WTC11 (cell line): ENCODE results near the gene DCST2. TPM values are rescaled to one million over a fixed set of nuclear protein-coding genes. Genes with fewer than 3 reads are reported as not detected.
A peak's percentile ranks its signal among the peaks of the same experiment; 100 is the strongest.

Source experiments
- CBFB ChIP-seq: sonication (generic); formaldehyde crosslinking; IDR thresholded peaks from 2 replicates; pipeline ENCODE4 v1.8.1; 2022; ENCODE audit warnings: mild to moderate bottlenecking, low read depth, missing genetic modification reagents
- ESRRA ChIP-seq: sonication (generic); formaldehyde crosslinking; IDR thresholded peaks from 2 replicates; pipeline ENCODE4 v1.8.1; 2022; ENCODE audit warnings: mild to moderate bottlenecking, missing genetic modification reagents, borderline replicate concordance
- FOXJ3 ChIP-seq: sonication (generic); formaldehyde crosslinking; IDR thresholded peaks from 2 replicates; pipeline ENCODE4 v1.9.0; 2021; ENCODE audit warnings: missing genetic modification reagents, mild to moderate bottlenecking, borderline replicate concordance
- GABPB1 ChIP-seq: sonication (generic); formaldehyde crosslinking; IDR thresholded peaks from 2 replicates; pipeline ENCODE4 v1.8.1; 2023; ENCODE audit warnings: mild to moderate bottlenecking, missing genetic modification reagents
- HMGA2 ChIP-seq: fragments of 250-450 bp; sonication (Bioruptor Pico); IDR thresholded peaks from 2 replicates; pipeline ENCODE4 v1.4.0; 2021; ENCODE audit warnings: mild to moderate bottlenecking, moderate library complexity
- NFATC4 ChIP-seq: fragments of 250-450 bp; sonication (Bioruptor Pico); IDR thresholded peaks from 2 replicates; pipeline ENCODE4 v1.9.0; 2021; ENCODE audit warnings: mild to moderate bottlenecking
- NR1H2 ChIP-seq: sonication (generic); formaldehyde crosslinking; IDR thresholded peaks from 2 replicates; pipeline ENCODE4 v1.9.0; 2021; ENCODE audit warnings: mild to moderate bottlenecking, moderate library complexity, missing genetic modification reagents
- NR2C2 ChIP-seq: sonication (generic); formaldehyde crosslinking; IDR thresholded peaks from 2 replicates; pipeline ENCODE4 v1.8.0; 2022; ENCODE audit warnings: mild to moderate bottlenecking, missing genetic modification reagents
- SP1 ChIP-seq: sonication (generic); formaldehyde crosslinking; conservative IDR thresholded peaks from 2 replicates; pipeline ENCODE4 v1.8.1; 2022; ENCODE audit warnings: missing genetic modification reagents
- TEAD4 ChIP-seq: sonication (generic); formaldehyde crosslinking; IDR thresholded peaks from 2 replicates; pipeline ENCODE4 v1.8.0; 2022; ENCODE audit warnings: mild to moderate bottlenecking, missing genetic modification reagents
- TP53 ChIP-seq: sonication (generic); formaldehyde crosslinking; IDR thresholded peaks from 2 replicates; pipeline ENCODE4 v1.8.1; 2023; ENCODE audit warnings: mild to moderate bottlenecking, missing genetic modification reagents
- ZNF423 ChIP-seq: fragments of 250-450 bp; sonication (Bioruptor Pico); IDR thresholded peaks from 2 replicates; pipeline ENCODE4 v2.1.2; 2022; ENCODE audit warnings: mild to moderate bottlenecking, moderate library complexity
- total RNA-seq: library from RNA; stranded (reverse); gene quantifications from 3 replicates; pipeline ENCODE4 v1.2.3, GENCODE V29; 2021
- TF ChIP-seq, protein P1 (sequence below): fragments of 250-450 bp; sonication (Bioruptor Pico); conservative IDR thresholded peaks from 2 replicates; pipeline ENCODE4 v1.9.0; 2021; ENCODE audit warnings: mild to moderate bottlenecking
- TF ChIP-seq, protein P2 (sequence below): sonication (generic); formaldehyde crosslinking; IDR thresholded peaks from 2 replicates; pipeline ENCODE4 v1.8.0; 2022; ENCODE audit warnings: mild to moderate bottlenecking, missing genetic modification reagents
- TF ChIP-seq, protein P3 (sequence below): sonication (generic); formaldehyde crosslinking; IDR thresholded peaks from 2 replicates; pipeline ENCODE4 v1.8.1; 2023; ENCODE audit warnings: mild to moderate bottlenecking, missing genetic modification reagents
- TF ChIP-seq, protein P4 (sequence below): fragments of 200-600 bp; IDR thresholded peaks from 2 replicates; pipeline ENCODE4 v1.8.0; 2022; ENCODE audit warnings: antibody characterized with exemption
- TF ChIP-seq, protein P5 (sequence below): sonication (generic); formaldehyde crosslinking; IDR thresholded peaks from 2 replicates; pipeline ENCODE4 v1.8.0; 2022; ENCODE audit warnings: mild to moderate bottlenecking, missing genetic modification reagents
- TF ChIP-seq, protein P6 (sequence below): sonication (generic); formaldehyde crosslinking; IDR thresholded peaks from 2 replicates; pipeline ENCODE4 v1.8.0; 2022; ENCODE audit warnings: mild to moderate bottlenecking, missing genetic modification reagents
- TF ChIP-seq, protein P7 (sequence below): sonication (generic); formaldehyde crosslinking; IDR thresholded peaks from 2 replicates; pipeline ENCODE4 v1.8.1; 2023; ENCODE audit warnings: mild to moderate bottlenecking, missing genetic modification reagents, moderate library complexity
- TF ChIP-seq, protein P8 (sequence below): sonication (generic); formaldehyde crosslinking; IDR thresholded peaks from 2 replicates; pipeline ENCODE4 v1.8.1; 2023; ENCODE audit warnings: mild to moderate bottlenecking, moderate library complexity, missing genetic modification reagents

Gene DCST2
- total RNA-seq, 1 experiment from 2014 or later: 0.83 TPM

DNA sequence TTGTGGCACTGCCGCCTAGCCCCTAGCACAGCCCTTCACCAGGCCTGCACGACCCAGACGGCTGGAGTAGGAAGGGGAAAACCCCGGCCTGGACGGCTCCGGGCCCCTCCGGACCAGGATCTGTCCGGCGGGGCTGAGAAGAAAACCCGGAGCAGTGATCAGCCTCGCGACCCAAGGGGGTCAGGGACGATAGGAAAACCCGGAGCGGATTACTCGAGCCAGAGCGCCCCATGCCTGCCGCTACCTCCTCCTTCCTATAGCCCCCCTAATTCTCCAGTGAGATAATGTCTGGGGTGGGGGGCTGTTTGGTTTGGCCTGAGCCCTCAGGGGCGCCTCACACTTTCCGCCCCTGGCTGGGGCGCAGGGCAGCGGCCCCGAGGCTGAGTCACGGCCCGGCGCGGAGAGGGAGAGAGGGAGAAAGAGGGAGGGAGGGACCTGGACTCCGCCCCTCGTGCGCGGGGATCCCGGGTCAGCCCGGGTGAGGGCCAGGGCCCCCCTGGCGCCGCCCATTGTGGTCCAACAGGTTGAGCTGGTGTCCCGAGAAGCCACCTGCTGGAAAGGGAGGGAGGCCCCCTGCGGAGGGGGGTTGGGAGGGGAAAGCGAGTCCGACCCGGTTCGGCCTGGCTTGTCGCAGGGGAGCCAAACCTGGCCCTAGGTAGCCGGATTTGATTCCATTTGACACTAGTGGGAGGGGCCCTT lies 32.7 kb downstream of the DCST2 start (continued):
- TF ChIP-seq, protein P1, sequence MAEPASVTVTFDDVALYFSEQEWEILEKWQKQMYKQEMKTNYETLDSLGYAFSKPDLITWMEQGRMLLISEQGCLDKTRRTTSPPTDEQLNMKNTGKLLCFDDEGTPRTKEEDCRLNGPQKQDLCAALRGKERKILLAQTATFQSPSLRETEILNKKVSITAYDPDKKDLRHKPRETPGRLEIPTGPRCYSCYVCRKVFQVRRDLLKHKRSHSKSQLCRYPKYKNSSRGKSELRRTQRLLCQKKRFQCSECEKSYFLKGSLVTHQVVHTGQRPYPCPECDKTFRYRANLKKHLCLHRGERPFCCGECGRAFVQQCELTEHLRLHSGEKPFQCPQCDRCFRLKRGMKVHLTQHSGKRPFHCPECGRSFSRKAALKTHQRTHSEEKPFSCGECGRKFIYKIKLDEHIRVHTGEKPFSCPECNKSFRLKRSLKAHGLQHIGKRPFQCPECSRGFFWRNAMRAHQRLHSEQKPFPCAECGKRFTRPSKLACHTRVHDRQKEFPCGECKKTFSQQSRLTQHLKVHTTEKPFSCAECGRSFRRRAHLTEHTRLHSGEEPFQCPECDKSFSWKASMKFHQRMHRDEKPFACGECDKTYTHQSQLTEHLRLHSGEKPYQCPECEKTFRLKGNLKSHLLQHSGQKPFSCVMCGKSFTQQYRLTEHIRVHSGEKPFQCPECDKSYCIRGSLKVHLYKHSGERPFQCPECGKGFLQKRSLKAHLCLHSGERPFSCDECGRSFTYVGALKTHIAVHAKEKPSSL (CRISPR knock-in tag): no peak
- TF ChIP-seq CBFB (CRISPR knock-in tag) (no peak), ESRRA (CRISPR knock-in tag) (no peak), NR1H2 (CRISPR knock-in tag) (no peak), NR2C2 (no peak), FOXJ3 (CRISPR knock-in tag) (no peak), GABPB1 (CRISPR knock-in tag) (peak; percentile 22; the same call in 1 of the 2 replicates), NFATC4 (CRISPR knock-in tag) (no peak), TP53 (CRISPR knock-in tag) (no peak), TEAD4 (CRISPR knock-in tag) (peak; percentile 55; the same call in 1 of the 2 replicates), HMGA2 (CRISPR knock-in tag) (0 out of 2 replicates have a peak, but pooled peaks have one; percentile 14), SP1 (CRISPR knock-in tag) (peak; percentile 82), ZNF423 (peak; percentile 84)
- TF ChIP-seq, protein P2, sequence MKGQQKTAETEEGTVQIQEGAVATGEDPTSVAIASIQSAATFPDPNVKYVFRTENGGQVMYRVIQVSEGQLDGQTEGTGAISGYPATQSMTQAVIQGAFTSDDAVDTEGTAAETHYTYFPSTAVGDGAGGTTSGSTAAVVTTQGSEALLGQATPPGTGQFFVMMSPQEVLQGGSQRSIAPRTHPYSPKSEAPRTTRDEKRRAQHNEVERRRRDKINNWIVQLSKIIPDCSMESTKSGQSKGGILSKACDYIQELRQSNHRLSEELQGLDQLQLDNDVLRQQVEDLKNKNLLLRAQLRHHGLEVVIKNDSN (CRISPR knock-in tag): no peak
- TF ChIP-seq, protein P3, sequence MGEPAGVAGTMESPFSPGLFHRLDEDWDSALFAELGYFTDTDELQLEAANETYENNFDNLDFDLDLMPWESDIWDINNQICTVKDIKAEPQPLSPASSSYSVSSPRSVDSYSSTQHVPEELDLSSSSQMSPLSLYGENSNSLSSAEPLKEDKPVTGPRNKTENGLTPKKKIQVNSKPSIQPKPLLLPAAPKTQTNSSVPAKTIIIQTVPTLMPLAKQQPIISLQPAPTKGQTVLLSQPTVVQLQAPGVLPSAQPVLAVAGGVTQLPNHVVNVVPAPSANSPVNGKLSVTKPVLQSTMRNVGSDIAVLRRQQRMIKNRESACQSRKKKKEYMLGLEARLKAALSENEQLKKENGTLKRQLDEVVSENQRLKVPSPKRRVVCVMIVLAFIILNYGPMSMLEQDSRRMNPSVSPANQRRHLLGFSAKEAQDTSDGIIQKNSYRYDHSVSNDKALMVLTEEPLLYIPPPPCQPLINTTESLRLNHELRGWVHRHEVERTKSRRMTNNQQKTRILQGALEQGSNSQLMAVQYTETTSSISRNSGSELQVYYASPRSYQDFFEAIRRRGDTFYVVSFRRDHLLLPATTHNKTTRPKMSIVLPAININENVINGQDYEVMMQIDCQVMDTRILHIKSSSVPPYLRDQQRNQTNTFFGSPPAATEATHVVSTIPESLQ: no peak
- TF ChIP-seq, protein P4, sequence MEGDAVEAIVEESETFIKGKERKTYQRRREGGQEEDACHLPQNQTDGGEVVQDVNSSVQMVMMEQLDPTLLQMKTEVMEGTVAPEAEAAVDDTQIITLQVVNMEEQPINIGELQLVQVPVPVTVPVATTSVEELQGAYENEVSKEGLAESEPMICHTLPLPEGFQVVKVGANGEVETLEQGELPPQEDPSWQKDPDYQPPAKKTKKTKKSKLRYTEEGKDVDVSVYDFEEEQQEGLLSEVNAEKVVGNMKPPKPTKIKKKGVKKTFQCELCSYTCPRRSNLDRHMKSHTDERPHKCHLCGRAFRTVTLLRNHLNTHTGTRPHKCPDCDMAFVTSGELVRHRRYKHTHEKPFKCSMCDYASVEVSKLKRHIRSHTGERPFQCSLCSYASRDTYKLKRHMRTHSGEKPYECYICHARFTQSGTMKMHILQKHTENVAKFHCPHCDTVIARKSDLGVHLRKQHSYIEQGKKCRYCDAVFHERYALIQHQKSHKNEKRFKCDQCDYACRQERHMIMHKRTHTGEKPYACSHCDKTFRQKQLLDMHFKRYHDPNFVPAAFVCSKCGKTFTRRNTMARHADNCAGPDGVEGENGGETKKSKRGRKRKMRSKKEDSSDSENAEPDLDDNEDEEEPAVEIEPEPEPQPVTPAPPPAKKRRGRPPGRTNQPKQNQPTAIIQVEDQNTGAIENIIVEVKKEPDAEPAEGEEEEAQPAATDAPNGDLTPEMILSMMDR: no peak
- TF ChIP-seq, protein P5, sequence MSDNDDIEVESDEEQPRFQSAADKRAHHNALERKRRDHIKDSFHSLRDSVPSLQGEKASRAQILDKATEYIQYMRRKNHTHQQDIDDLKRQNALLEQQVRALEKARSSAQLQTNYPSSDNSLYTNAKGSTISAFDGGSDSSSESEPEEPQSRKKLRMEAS (CRISPR knock-in tag): no peak; the same call in none of the 2 replicates
- TF ChIP-seq, protein P6, sequence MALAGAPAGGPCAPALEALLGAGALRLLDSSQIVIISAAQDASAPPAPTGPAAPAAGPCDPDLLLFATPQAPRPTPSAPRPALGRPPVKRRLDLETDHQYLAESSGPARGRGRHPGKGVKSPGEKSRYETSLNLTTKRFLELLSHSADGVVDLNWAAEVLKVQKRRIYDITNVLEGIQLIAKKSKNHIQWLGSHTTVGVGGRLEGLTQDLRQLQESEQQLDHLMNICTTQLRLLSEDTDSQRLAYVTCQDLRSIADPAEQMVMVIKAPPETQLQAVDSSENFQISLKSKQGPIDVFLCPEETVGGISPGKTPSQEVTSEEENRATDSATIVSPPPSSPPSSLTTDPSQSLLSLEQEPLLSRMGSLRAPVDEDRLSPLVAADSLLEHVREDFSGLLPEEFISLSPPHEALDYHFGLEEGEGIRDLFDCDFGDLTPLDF (CRISPR knock-in tag): no peak
- TF ChIP-seq, protein P7, sequence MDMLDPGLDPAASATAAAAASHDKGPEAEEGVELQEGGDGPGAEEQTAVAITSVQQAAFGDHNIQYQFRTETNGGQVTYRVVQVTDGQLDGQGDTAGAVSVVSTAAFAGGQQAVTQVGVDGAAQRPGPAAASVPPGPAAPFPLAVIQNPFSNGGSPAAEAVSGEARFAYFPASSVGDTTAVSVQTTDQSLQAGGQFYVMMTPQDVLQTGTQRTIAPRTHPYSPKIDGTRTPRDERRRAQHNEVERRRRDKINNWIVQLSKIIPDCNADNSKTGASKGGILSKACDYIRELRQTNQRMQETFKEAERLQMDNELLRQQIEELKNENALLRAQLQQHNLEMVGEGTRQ (CRISPR knock-in tag): no peak
- TF ChIP-seq, protein P8, sequence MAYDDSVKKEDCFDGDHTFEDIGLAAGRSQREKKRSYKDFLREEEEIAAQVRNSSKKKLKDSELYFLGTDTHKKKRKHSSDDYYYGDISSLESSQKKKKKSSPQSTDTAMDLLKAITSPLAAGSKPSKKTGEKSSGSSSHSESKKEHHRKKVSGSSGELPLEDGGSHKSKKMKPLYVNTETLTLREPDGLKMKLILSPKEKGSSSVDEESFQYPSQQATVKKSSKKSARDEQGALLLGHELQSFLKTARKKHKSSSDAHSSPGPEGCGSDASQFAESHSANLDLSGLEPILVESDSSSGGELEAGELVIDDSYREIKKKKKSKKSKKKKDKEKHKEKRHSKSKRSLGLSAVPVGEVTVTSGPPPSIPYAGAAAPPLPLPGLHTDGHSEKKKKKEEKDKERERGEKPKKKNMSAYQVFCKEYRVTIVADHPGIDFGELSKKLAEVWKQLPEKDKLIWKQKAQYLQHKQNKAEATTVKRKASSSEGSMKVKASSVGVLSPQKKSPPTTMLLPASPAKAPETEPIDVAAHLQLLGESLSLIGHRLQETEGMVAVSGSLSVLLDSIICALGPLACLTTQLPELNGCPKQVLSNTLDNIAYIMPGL (CRISPR knock-in tag): no peak; the same call in 1 of the 2 replicates
